ENCODE data around the gene AP2A1. TPM values are rescaled to one million over a fixed set of nuclear protein-coding genes. Genes with fewer than 3 reads are reported as not detected.

The AP2A1 gene
- total and polyA plus RNA-seq, 9 donors: 31.3 to 76.9 (median 64.9) TPM

DNA sequence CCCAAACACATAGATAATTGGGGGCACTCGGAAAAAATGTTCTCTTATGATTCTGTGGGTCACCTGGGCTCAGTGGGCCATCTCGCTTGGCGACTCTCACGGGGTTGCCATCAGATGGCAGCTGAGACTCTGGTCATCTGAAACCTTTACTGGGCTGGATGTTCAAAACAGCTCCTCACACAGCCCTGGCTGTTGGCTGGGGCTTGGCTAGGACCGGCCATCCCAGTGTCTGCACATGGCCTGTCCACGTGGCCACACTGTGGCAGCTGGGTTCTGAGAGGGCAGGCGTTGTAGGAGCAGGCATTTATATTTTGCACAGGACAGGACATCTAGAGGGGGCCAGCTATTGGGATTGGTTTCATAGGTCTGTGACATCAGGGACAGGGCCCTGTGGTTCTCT, 66.8 kb downstream of the AP2A1 start:
- Histone ChIP-seq H3K4me1 (ENCODE audit: control insufficient read depth, insufficient read depth, low read length) (peaks cover 24% of the 10 kb centered on the region), H3K9me3 (replicated peaks; ENCODE audit: control insufficient read depth, low read depth, low read length) (no peaks in the 10 kb centered on the region), H3K27ac (ENCODE audit: low read length) (peak overlapping the region; percentile 75), H3K4me3 (ENCODE audit: low read length) (no peak overlapping the region), H3K36me3 (ENCODE audit: control insufficient read depth, insufficient read depth, low read length) (peaks cover 98% of the 10 kb centered on the region), H3K27me3 (ENCODE audit: control insufficient read depth, insufficient read depth, low read length) (no peaks in the 10 kb centered on the region)
- no peak for DNase-seq
- 90% methylated on average over 7 of the region's 7 CpGs for WGBS (ENCODE audit: insufficient coverage)

DNA sequence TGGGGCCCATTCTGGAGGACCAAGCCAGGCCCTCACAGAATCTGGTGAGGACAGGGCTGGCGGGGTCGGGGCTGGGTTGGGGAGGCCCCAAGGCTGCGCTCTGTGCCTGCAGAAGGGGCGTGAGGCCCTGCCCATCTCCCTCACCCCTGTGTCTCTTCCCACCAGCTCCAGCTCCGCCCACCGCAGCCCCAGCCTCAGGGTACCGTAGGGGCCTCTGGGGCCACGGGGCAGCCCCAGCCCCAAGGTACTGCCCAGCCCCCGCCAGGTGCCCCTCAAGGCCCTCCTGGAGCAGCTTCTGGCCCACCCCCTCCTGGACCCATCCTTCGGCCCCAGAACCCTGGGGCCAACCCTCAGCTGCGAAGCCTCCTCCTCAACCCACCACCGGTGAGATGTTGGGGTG, 68.8 kb downstream of the AP2A1 start:
- DNase-seq: no peak
- peaks cover 24% of the 10 kb centered on the region for H3K4me1 ChIP-seq (ENCODE audit: control insufficient read depth, insufficient read depth, low read length)
- H3K27ac ChIP-seq (ENCODE audit: low read length): no peak overlapping the region
- 93% methylated on average over 6 of the region's 12 CpGs for WGBS (ENCODE audit: insufficient coverage)
- H3K4me3 ChIP-seq (ENCODE audit: low read length): no peak overlapping the region
- peaks cover 93% of the 10 kb centered on the region for H3K36me3 ChIP-seq (ENCODE audit: control insufficient read depth, insufficient read depth, low read length)
- no peaks in the 10 kb centered on the region for H3K9me3 ChIP-seq (replicated peaks; ENCODE audit: control insufficient read depth, low read depth, low read length)
- H3K27me3 ChIP-seq (ENCODE audit: control insufficient read depth, insufficient read depth, low read length): no peaks in the 10 kb centered on the region

DNA sequence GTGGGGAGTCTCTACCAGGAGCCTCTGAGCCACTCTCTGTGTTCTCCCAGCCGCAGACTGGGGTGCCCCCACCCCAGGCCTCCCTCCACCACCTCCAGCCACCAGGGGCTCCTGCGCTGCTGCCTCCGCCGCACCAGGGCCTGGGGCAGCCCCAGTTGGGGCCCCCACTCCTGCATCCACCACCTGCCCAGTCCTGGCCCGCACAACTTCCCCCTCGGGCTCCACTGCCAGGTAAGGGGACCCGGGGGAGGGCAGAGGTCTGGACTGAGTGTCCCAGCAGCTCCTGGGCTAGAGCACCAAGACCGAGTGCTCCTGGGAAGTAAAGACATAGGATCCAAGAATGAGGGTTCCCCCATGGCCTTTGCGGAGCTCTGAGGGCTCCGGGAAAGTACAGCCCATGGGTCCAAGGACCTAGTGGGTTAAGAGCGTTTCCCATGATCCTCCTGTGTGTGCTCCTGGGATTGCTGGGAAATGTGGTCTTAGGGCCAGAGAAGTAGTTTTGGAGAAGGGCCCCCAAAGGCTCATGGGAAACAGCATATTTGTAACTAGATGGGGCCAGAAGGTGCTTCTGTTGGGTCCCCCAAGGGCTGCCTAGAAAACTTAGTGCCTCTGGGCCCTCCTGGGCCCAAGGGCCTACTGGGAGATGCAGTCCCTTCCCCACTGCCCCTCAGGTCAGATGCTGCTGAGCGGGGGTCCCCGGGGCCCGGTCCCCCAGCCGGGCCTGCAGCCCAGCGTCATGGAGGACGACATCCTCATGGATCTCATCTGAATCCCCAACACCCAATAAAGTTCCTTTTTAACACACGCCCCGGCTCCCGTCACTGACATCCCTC, 69.6 kb downstream of the AP2A1 start:
- Histone ChIP-seq H3K27ac (ENCODE audit: low read length) (no peak overlapping the region), H3K9me3 (replicated peaks; ENCODE audit: control insufficient read depth, low read depth, low read length) (no peaks in the 10 kb centered on the region), H3K4me3 (ENCODE audit: low read length) (no peak overlapping the region), H3K36me3 (ENCODE audit: control insufficient read depth, insufficient read depth, low read length) (peaks cover 92% of the 10 kb centered on the region), H3K27me3 (ENCODE audit: control insufficient read depth, insufficient read depth, low read length) (no peaks in the 10 kb centered on the region), H3K4me1 (ENCODE audit: control insufficient read depth, insufficient read depth, low read length) (peaks cover 24% of the 10 kb centered on the region)
- WGBS (ENCODE audit: insufficient coverage): 86% methylated on average over 17 of the region's 20 CpGs
- DNase-seq: no peak

DNA sequence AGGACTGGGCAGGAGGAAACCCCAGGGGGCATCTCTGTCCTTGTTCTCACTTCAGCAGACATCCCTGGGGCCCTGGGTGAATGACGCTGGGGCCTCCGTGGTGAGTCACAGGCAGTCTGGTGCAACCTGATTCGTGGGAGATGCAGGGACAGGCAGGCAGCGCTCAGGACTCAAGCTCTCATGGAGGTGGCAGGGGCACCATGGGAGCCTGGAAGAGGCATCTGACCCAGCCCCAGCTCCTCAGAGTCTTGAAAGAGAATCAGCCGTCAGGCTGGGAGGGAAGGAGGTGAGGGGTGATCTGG, 70.2 kb downstream of the AP2A1 start:
- H3K27me3 ChIP-seq (ENCODE audit: control insufficient read depth, insufficient read depth, low read length): no peaks in the 10 kb centered on the region
- no peak for DNase-seq
- peaks cover 24% of the 10 kb centered on the region for H3K4me1 ChIP-seq (ENCODE audit: control insufficient read depth, insufficient read depth, low read length)
- no peak overlapping the region for H3K27ac ChIP-seq (ENCODE audit: low read length)
- H3K36me3 ChIP-seq (ENCODE audit: control insufficient read depth, insufficient read depth, low read length): peaks cover 90% of the 10 kb centered on the region
- no peak overlapping the region for H3K4me3 ChIP-seq (ENCODE audit: low read length)
- H3K9me3 ChIP-seq (replicated peaks; ENCODE audit: control insufficient read depth, low read depth, low read length): no peaks in the 10 kb centered on the region
- WGBS (ENCODE audit: insufficient coverage): 85% methylated on average over 5 of the region's 5 CpGs

DNA sequence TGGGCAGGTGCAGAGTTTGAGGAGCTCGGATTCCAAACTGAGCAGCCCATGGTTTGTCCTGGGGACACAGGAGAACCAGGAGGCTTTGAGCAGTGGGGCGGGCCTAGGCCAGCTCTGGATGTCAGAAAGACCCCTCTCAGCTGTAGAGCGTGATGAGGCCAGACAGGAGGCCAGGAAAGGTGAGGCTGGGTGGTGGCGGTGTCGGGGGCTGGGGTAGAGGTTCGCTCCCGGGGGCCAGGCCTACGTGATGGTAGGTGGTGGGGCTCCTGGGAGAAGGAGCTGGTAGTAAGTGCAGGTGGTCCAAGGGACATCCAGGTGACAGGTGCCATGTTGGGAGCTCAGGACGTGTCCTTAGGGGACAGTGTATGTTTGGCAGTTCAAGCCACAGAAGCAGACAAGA, 70.6 kb downstream of the AP2A1 start:
- Histone ChIP-seq H3K4me3 (ENCODE audit: low read length) (no peak overlapping the region), H3K9me3 (replicated peaks; ENCODE audit: control insufficient read depth, low read depth, low read length) (no peaks in the 10 kb centered on the region), H3K27ac (ENCODE audit: low read length) (no peak overlapping the region), H3K36me3 (ENCODE audit: control insufficient read depth, insufficient read depth, low read length) (peaks cover 87% of the 10 kb centered on the region), H3K27me3 (ENCODE audit: control insufficient read depth, insufficient read depth, low read length) (no peaks in the 10 kb centered on the region), H3K4me1 (ENCODE audit: control insufficient read depth, insufficient read depth, low read length) (peaks cover 22% of the 10 kb centered on the region)
- no peak for DNase-seq
- WGBS (ENCODE audit: insufficient coverage): 91% methylated on average over 9 of the region's 9 CpGs

DNA sequence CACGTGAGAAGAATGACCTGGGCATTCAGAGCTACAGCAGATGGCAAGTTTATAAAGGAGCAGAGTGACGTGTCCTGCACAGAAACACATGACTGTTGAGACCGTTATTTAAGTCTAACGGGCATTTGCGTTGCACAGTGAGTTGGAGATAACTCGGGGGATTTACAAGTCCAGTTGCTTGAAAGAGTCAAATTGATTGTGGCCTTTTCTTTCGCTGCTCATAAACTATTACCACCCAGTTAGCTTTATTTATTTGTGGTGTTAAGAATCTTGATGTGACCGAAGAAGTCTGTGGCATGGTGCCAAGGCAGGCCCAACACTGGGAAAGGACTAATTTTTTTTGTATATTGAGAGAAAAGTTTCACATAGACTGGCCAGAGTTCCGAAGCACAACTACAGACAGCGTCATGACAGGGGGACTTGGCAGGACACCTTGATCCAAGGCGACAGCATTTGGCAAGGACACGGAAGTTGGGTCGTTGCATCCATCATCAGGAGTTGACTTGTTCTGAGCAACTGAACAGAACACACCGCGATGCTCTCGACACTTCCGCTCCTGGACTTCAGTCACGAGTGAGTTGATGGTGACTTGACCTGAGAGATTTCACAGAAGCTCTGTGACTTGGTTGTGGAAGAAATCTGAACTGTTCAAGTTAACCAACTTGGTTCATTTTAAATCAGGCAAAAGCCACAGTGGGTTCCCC, 72.2 kb downstream of the AP2A1 start:
- H3K36me3 ChIP-seq (ENCODE audit: control insufficient read depth, insufficient read depth, low read length): peaks cover 73% of the 10 kb centered on the region
- WGBS (ENCODE audit: insufficient coverage): 91% methylated on average over 15 of the region's 18 CpGs

DNA sequence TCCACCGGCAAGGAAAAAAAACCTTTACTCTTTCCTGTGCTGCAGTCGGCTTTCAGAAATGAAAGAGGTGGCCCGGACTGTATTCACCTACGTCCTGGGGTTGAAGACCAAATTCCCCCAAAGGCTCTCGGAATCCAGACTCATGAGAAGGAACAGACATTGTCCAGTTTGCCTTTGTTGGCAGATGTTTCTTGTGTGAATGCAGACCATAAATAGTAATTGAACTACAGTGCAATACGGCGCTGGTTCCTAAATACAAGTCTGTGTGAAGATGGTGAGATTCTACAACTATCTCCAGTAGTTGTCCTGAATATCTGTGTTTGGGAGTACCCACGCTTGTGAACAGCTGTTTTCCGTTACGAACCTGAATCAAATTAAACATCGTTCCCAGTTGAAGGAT, 72.9 kb downstream of the AP2A1 start:
- Histone ChIP-seq H3K36me3 (ENCODE audit: control insufficient read depth, insufficient read depth, low read length) (peaks cover 66% of the 10 kb centered on the region), H3K27me3 (ENCODE audit: control insufficient read depth, insufficient read depth, low read length) (no peaks in the 10 kb centered on the region), H3K27ac (ENCODE audit: low read length) (no peak overlapping the region), H3K4me1 (ENCODE audit: control insufficient read depth, insufficient read depth, low read length) (peaks cover 11% of the 10 kb centered on the region), H3K9me3 (replicated peaks; ENCODE audit: control insufficient read depth, low read depth, low read length) (no peaks in the 10 kb centered on the region), H3K4me3 (ENCODE audit: low read length) (no peak overlapping the region)
- 92% methylated on average over 6 of the region's 11 CpGs for WGBS (ENCODE audit: insufficient coverage)
- DNase-seq: no peak

More for the DNA sequence above, 72.2 kb downstream of the AP2A1 start:
- Histone ChIP-seq H3K27ac (ENCODE audit: low read length) (no peak overlapping the region), H3K4me1 (ENCODE audit: control insufficient read depth, insufficient read depth, low read length) (peaks cover 11% of the 10 kb centered on the region), H3K9me3 (replicated peaks; ENCODE audit: control insufficient read depth, low read depth, low read length) (no peaks in the 10 kb centered on the region), H3K4me3 (ENCODE audit: low read length) (no peak overlapping the region), H3K27me3 (ENCODE audit: control insufficient read depth, insufficient read depth, low read length) (no peaks in the 10 kb centered on the region)
- DNase-seq: no peak

DNA sequence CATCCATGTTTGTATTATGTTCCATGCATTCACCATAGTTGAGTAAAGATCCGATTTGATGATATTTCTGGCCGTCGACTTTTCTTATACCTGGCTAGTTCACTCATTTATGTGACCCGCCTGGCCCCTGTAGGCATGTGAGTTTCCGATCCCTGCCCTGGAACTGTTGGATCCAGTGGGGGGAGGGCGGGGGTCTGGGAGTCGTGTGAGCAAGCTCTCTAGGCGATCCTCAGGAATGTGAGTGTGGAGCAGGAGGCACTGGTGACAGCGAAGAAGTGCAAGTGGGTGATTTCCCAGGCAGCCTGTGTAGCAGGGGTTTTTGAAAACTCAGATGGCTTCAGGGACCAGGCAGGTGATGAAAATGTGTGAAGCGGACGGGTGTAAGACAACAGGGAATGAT, 73.5 kb downstream of the AP2A1 start:
- Histone ChIP-seq H3K27me3 (ENCODE audit: control insufficient read depth, insufficient read depth, low read length) (no peaks in the 10 kb centered on the region), H3K4me3 (ENCODE audit: low read length) (no peak overlapping the region), H3K36me3 (ENCODE audit: control insufficient read depth, insufficient read depth, low read length) (peaks cover 60% of the 10 kb centered on the region), H3K27ac (ENCODE audit: low read length) (no peak overlapping the region), H3K9me3 (replicated peaks; ENCODE audit: control insufficient read depth, low read depth, low read length) (no peaks in the 10 kb centered on the region), H3K4me1 (ENCODE audit: control insufficient read depth, insufficient read depth, low read length) (peaks cover 10% of the 10 kb centered on the region)
- DNase-seq: no peak
- WGBS (ENCODE audit: insufficient coverage): 88% methylated on average over 8 of the region's 11 CpGs

DNA sequence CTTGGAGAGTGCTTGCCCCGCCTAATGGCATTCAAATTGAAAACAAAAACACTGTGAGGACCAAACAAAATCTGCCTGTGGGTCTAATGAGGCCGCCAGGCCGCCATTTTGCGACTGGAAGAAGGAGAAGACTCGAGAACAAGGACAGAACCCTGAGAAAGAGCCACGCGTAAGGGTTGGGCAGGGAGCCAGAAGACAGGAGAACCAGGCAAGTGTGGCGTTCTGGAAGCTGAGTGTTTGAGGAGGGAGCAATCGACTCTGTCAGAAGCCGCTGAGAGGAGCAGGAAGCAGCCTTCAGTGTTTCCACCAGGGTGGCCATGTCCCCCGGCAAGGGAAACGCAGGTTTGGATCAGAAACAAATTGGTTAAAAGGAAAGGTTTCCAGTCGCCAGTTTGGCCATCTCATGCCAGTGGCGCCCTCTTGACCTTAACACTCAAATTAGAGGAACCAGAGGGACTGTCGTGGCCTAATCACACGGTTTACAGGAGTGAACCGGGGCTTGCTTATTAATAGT, 74.0 kb downstream of the AP2A1 start:
- Histone ChIP-seq H3K4me3 (ENCODE audit: low read length) (no peak overlapping the region), H3K27me3 (ENCODE audit: control insufficient read depth, insufficient read depth, low read length) (no peaks in the 10 kb centered on the region), H3K27ac (ENCODE audit: low read length) (no peak overlapping the region), H3K4me1 (ENCODE audit: control insufficient read depth, insufficient read depth, low read length) (peaks cover 10% of the 10 kb centered on the region), H3K36me3 (ENCODE audit: control insufficient read depth, insufficient read depth, low read length) (peaks cover 55% of the 10 kb centered on the region), H3K9me3 (replicated peaks; ENCODE audit: control insufficient read depth, low read depth, low read length) (no peaks in the 10 kb centered on the region)
- WGBS (ENCODE audit: insufficient coverage): 87% methylated on average over 11 of the region's 17 CpGs
- DNase-seq: no peak

DNA sequence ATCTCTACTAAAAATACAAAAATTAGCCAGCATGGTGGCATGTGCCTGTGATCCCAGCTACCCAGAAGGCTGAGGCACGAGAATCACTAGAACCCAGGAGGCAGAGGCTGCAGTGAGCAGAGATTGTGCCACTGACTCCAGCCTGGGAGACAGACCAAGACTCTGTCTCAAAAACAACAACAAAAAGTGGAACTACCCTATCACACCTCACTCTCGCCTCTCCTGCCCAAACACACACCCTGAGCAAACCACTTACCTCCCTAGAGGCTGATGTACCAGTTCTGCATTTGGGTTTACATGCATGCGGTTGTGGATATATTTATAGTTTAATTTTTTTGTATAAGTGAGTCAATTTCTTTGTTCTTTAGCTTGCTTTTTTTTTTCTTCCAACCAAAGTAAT, 76.5 kb downstream of the AP2A1 start:
- WGBS (ENCODE audit: insufficient coverage): 100% methylated on average over 1 of the region's 3 CpGs
- Histone ChIP-seq H3K27ac (ENCODE audit: low read length) (no peak overlapping the region), H3K4me1 (ENCODE audit: control insufficient read depth, insufficient read depth, low read length) (peaks cover 10% of the 10 kb centered on the region), H3K4me3 (ENCODE audit: low read length) (no peak overlapping the region), H3K27me3 (ENCODE audit: control insufficient read depth, insufficient read depth, low read length) (no peaks in the 10 kb centered on the region), H3K36me3 (ENCODE audit: control insufficient read depth, insufficient read depth, low read length) (peaks cover 30% of the 10 kb centered on the region), H3K9me3 (replicated peaks; ENCODE audit: control insufficient read depth, low read depth, low read length) (no peaks in the 10 kb centered on the region)
- no peak for DNase-seq
